HG02973 (cell line): ENCODE data around the gene MCCD1.
"Not testable (repeated sequence)": the region's sequence is repeated elsewhere in the genome, so short reads cannot be mapped to it uniquely, and the experiment has no call there.

Experiments
- ATAC-seq: cut with Tn5 transposase; IDR thresholded peaks from one replicate; pipeline ENCODE4 v1.9.1; 2021; ENCODE audit warnings: moderate library complexity; ENCODE audit not compliant: unreplicated experiment

Gene MCCD1, protein sequence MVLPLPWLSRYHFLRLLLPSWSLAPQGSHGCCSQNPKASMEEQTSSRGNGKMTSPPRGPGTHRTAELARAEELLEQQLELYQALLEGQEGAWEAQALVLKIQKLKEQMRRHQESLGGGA

DNA sequence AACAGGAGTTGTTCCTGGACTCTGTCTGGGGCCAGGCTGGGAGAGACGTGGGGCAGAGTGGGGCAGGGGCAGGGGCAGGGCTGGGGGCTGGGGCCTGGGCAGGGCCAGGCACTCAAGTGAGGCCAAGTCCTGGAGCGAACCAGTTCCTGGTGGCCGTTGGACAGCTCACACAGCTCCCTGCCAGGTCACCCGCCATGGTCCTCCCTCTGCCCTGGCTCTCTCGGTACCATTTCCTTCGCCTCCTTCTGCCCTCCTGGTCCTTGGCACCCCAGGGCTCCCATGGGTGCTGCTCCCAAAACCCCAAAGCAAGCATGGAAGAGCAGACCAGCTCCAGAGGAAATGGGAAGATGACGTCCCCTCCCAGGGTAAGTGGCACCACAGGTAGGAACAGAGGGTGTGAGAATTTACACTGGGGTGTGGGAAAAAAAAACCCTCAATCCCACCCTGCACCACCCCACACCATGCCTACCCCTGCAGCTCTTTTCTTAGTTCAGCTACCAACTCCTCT is at the start of gene MCCD1:
Gene MCCD1, plus strand, starts transcription at position 142 of the 508 bp plus-strand sequence. Its CDS starts 53 bp downstream, at position 195.
- ATAC-seq, result no peak

DNA sequence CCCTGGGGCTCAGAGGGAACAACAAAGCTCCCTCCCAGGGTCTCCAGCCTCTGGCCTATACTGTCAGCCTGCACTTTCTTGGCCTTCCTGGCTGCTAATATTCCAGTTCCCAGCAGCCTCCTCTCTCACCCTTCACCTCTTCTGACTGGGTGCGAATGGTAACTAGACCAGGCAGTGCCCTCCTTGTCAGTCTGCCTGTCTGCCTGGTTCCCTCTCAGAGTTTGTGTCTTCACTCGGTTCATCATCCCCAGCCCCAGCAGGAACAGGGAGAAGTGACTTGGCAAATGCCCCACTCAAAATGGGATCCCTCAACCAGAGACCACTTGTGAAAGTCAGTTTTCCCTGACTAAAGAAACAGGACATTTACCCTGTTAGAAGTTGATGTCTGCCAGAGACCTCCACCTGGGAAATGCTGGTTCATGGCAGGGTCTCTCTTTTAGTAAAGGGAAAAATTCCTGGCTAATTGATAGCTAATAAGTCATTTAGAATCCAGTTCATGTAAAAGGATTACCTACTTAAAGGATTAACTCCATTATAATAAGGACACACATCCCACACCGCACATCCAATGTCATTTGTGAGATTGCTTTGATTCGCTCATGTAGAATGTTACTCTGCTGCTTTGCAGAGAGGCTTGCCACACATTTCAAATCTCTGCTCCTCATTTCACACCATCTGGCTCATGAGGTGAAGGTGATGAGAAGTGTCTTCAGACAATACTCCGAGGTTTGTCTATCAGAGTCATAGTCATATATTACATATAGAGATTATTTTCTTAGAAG is 49.4 kb upstream of the MCCD1 start:
- ATAC-seq, result no peak

DNA sequence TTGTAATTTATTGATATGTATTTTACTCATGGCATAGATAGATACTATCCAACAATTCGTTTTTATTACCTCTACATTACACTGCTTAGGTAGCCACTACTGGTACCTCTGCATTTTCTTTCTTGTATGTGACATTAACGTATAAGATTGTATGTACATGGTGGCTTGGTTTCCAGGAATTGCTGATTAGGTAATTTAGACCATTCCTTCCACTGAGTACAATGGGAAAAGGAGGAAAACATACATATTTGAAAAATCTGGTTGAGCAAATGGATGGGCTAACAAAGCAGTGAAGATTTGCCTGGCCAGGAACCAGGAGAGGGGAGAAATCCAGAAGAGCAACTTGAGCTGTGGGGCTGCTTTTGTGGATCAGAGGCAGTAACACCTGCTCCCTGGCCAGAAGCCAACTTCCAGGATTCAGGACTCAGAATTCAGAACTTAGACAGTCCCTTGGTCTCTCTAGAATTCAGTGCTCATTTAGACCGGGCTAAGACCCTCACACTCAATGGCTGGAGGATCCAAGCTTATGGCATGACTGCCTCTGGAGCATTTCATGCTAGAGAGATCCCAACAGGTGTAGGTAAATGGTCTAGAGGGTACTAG is 48.7 kb upstream of the MCCD1 start:
- ATAC-seq, result no peak

DNA sequence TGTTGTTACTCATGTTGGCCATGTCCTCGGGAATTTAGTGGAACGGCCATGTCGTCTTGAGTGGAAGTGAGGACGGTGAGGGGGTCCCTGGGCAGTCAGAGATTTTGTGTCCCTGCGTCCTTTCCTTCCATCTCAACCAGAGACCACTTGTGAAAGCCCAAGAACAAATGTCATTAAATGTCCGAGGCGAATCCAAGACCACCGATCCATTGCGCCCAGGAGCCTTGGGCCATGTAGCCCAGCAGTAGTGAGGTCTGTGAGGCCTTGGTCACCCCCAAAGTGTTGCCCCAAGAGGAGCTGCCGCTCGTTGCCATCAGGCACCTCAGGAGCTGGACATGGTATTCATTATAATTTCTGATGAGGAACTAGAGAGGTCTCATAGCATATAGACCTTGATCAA is 48.2 kb upstream of the MCCD1 start:
- ATAC-seq, result no peak

DNA sequence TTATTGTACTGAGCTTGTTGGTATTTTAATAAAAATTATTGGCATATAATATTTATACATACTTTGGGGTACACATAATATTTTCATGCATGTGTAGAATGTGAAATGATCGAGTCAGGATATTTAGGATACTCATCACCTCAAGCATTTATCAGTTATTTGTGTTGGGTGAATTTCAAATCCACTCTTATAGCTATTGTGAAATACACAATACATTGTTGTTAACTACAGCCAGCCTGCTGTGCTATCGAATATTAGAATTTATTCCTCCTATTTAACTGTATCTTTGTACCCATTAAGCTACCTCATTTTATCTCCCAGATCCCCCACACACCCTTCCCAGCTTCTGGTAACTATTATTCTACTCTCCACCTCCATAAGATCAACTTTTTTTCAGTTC is 45.4 kb upstream of the MCCD1 start:
- ATAC-seq, result no peak

DNA sequence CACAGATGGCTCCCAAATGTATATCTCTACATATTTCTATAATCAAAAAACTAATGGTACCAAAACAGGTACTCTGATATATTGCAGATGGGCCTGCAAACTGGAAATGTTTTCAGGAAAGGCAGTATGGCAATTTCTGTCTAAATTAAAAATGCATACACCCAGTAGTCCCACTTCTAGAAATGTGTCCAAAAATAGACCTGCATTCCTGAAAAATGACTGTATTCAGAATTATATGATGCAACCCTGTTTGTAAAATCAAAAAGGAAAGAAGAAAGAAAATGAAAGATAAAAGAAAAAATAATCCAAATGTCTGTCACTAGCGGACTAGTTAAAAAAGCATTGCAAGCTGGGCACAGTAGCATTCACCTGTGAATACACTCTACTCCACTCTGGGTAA is 43.7 kb upstream of the MCCD1 start:
- no peak for ATAC-seq

DNA sequence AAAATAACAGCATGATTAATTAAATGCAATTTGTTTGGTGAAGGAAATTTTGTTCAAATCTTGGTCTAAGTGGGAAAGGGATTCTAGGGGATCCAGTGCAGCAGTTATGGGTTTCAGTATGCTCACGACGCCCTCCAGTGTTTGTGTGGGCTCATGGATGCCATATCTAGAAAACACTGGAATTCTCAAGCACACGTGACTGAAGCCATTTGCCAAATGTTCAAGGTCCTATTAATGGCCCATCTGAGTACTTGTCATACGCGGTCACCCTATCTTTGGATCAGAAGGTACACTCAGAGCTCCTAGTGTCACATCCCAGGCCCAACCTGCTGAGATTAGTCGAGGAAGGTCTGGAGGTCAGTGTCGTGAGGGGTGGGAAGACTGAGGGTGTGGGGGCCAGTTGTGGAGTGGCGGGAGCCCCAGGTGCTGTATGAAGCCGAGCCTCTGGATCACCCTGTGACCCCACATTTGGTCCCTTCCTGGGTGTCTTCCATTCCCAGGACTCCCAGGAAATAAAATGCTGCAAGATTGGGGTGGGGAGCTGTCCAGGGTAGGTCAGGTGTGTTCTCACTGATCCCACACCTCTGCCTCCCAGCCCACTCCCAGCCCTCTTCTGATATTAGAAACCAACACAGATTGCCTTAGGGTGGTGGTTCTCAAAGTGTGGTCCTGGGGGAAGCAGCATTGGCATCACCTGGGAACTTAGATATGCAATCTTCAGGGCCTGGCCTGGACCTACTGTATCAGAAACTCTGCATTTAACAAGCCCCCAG is 42.5 kb upstream of the MCCD1 start:
- ATAC-seq, result not testable (repeated sequence)

DNA sequence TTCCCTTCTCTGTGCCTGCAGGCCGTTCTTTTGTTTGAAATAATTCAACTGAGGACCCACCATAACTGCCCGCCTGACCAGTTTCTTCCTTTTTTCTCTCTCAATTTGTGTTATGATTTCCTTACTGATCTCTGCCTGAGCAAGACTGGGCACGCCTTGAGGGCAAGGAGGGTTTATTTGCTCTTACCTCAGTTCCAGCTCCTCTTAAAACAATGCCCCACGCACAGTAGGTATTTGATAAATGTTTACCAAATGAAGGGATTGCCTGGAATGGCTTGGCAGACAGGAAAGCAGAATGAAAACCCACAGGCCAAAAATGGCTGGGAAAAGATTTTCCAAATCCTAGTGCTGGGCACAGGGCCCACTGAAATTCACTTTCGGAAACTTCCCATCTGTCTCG is 41.1 kb upstream of the MCCD1 start:
- ATAC-seq, result not testable (repeated sequence)

DNA sequence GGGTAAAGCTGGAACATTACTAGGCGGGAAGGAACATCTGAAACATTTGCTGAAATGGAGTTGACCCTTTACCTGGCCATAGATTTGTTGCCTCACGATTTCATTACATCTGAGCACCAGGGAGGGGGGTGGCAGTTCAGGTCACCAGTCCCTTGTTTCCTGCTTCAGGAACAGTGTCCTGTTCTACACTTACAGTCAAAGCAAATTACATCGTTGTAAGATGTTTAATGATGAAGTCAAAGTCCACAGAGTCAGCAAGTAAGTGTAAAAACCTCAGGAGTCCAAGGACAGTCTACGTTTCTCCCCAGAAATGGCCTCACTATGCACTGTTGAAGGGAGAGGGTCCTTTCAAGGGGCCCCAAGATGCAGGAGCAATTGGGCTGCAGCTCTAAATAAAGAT is 39.7 kb upstream of the MCCD1 start:
- no peak for ATAC-seq

DNA sequence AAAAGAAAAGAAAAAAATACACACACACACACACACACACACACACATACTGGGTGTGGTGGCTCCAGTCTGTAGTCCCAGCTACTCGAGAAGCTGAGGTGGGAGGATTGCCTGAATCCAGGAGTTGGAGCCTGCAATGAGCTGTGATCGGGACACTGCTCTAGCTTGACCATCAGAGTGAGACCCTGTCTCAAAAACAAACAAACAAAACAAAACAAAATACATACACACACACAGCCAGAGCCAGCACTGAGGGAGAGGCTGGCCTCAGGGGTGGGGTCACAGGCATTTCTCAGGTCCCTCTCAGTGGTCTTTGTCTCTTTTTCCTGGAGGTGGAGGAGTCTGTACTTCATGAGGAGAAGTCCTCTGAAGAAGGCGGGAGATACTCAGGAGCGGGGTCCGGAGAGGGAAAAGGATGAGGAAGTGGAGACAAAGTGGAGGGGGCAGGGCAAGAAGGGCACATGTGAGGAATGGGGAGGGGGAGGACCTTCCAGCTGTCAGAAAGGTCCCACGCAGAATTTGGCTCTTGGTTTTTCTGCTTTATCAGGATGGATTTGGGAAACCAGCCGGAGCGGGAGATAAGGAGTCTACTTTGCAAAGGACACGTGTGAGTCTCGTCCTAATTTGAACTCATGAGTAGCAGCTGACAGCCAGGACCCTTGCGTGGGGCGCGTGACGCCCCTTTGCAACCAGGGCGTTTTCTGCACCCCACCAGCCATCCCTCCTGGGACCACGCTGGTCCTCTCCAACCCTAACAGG is 38.5 kb upstream of the MCCD1 start:
- no peak for ATAC-seq

DNA sequence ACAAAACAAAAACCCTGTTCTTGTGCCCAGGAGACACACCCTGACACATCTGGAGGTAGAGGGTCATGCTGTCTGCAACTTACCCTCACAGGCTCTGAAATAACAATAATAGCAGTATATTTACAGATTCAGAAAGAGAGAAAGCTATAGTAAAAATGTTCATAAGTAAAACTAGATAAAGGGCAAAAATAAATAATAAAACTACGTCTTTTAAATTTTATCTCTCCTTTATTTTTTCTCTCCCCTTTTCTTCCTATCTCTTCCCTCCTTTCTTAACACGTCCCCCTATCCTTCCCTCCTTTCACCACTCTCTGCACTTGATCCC is 35.2 kb upstream of the MCCD1 start:
- ATAC-seq, result not testable (repeated sequence)

DNA sequence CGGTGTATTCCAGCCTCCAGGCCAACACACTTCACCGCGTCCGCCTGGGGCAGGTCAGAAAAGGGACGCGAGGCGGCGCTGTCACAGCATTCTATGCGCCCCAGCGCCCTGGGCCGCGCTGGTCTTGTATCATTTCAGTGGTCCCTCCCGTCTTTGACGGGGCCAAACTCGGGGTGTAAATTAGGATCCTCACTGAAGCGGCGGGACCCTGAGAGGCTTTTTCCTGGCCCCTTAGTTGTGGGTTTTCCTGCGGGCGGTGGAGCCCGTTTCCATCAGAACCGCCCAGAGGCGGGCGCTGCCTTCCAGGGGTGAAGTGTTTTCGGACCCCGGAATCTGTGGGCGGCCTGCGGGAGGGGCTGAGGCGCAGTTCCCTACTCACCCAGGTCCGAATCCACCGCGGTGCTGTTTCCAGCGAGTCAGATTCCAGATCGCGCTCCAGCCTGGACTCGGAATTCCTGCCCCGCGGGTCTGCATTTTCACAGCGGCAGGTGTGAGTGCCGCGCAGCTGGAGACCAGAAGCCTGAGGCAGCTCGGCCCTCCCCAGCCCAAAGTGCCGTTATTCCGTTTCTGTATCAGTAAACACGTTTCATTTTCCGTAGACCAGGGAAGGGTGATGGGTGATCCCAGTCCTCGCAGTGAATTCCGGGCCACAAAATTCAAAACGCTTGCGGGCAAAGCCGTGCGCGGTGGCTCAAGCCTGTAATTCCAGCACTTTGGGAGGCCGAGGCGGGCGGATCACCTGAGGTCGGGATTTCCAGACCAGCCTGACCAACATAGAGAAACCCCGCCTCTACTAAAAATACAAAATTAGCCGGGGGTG is 34.7 kb upstream of the MCCD1 start:
- ATAC-seq, result no peak

DNA sequence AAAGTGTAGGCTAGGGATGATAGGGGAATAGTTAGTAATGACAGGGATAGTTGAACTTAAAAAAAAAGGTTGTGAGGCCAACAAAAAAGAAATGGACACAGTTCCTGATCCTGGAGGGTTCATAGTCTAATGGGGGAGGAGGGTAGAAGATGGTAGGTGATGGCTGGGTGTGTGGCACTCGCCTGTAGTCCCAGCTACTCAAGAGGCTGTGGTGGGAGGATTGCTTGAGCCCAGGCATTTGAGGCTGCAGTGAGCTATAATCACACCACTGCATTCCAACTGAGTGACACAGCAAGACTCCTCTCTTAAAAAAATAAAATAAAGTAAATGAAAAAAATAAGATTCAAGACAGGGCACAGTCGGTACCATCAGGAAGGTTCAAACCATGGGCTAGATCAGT is 33.2 kb upstream of the MCCD1 start:
- no peak for ATAC-seq

DNA sequence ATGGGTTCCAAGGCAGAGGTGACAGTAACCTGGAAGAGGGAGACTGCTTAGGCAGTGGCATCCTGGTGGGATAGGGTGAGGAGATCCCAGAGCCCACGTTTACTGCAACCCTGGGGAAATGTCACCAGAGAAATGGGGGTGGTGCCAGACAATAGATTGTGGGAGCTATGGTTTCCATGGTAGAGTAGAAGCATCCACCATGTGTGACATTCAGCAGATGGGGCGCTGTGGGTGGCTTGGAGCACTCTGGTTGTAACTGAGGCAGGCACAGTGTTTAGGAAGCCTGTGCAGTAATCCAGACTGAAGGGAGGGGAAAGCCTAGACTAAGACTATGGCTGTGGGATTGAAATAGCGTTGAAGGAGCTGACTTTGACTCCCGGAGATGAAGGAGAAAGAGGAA is 31.9 kb upstream of the MCCD1 start:
- ATAC-seq, result not testable (repeated sequence)

DNA sequence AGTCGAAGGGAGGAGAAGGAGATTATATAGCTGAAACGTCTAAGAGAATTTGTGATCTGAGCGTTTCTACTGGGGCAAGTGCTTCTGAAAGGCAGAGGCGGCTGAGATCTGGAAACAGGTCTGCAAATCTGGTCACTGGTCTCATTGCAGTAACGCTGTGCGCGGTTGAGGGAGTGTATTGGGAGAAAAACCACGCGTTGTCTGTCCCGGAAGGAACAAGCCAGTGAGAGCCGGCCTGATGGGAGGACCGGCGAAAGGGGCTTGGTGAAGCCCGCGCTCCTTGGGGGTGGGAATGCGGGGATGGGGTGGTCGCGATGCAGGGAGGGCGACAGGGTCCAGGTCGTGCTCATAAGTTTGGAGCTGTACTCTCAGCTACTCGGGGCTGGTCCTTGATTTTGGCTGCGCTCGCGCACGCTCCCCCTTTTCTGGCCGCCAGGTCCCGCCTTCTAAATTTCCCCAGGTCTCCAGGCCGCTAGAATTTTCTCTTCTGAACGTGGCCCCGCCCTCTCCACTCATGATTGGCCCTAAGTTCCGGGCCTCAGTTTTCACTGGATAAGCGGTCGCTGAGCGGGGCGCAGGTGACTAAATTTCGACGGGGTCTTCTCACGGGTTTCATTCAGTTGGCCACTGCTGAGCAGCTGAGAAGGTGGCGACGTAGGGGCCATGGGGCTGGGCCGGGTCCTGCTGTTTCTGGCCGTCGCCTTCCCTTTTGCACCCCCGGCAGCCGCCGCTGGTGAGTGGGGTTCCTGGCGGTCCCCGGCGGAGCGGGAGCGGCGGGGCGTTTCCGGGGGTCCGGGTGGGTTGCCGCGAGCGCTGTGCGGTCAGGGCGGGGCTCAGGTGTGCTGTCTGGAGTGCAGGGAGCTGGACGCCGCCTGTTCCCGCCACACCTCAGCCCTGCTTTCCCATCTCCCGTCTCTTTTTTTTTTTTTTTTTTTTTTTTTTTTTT is 31.0 kb upstream of the MCCD1 start, which contains the start of gene MICB:
Gene MICB, plus strand, starts transcription at position 615 of the 946 bp plus-strand sequence. Its CDS starts 49 bp downstream, at position 664.
- no peak for ATAC-seq

DNA sequence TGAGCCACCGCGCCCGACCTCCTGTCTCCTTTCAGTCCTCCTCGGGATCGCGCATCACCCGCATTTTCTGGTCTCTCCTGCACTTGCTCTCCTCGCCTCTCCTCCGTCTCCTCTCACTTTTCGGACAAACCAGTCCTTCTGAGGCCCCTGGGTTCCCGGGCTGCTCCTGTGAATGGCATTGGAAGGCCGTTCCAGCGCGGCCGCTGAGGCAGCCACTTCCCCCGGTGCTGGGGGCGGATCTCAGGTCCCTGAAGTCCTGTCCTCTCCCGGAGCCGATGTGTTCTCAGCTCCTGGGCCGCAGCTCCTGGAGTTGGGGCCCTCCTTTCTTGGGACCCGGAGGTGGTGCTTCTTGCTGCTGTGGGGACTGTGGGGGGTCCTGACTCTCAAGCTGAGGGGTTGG is 30.0 kb upstream of the MCCD1 start:
- no peak for ATAC-seq

DNA sequence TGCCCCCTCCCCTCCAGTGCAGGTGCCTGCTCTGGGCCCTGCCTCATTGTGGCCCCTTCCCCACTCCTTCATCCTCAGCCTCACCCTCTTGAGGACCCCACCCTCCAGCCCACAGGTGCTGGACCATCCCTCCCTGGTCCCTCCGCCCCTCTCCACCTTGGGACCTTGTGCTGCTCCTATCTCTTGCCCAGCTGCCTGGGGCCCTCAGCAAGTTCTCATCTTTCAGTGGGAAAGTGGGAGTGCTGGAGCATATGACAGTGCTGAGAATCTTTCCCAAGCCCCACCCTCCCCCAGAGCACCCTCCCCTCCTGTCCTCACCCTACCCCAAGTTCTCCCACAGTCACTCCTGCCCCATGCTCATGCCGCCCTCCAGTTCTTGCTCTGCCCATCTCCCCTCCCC is 29.1 kb upstream of the MCCD1 start:
- ATAC-seq, result not testable (repeated sequence)

DNA sequence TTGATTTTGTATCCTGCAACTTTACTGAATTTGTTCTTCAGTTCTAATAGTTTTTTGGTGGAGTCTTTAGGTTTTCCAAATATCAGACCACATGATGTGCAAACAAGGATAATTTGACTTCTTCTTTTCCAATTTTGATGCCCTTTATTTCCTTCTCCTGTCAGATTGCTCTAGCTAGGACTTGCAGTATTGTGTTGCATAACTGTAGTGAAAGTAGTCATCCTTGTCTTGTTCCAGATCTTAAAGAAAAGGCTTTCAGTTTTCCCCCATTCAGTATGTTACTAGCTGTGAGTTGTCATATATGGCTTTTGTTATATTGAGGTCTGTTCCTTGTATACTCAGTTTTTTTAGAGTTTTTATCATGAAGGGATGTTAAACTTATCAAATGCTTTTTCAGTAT is 26.2 kb upstream of the MCCD1 start:
- ATAC-seq, result no peak

DNA sequence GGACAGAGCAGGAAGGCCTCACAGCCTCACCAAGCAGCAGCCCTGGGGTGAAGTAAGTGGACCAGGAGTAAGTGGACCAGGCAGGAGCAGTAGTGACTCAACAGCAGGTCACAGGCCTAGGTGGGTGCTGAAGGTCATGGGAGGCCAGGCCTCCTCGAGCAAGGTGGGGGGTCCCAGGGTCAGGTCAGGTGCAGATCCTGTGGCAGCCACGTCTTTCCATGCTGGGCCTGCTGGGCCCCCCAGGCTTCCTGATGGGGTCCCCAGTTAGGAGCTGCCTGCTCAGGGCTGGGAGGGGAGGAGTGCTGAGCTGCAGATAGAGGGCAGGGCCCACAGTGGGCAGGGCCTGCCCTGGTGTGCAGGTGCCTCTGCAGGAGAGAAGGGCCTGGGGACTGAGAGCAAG is 19.7 kb upstream of the MCCD1 start:
- not testable (repeated sequence) for ATAC-seq
